Measurements from ENCODE around the gene CACNA1B.
"Not testable (repeated sequence)": the region's sequence is repeated elsewhere in the genome, so short reads cannot be mapped to it uniquely, and the experiment has no call there.

Gene CACNA1B

DNA sequence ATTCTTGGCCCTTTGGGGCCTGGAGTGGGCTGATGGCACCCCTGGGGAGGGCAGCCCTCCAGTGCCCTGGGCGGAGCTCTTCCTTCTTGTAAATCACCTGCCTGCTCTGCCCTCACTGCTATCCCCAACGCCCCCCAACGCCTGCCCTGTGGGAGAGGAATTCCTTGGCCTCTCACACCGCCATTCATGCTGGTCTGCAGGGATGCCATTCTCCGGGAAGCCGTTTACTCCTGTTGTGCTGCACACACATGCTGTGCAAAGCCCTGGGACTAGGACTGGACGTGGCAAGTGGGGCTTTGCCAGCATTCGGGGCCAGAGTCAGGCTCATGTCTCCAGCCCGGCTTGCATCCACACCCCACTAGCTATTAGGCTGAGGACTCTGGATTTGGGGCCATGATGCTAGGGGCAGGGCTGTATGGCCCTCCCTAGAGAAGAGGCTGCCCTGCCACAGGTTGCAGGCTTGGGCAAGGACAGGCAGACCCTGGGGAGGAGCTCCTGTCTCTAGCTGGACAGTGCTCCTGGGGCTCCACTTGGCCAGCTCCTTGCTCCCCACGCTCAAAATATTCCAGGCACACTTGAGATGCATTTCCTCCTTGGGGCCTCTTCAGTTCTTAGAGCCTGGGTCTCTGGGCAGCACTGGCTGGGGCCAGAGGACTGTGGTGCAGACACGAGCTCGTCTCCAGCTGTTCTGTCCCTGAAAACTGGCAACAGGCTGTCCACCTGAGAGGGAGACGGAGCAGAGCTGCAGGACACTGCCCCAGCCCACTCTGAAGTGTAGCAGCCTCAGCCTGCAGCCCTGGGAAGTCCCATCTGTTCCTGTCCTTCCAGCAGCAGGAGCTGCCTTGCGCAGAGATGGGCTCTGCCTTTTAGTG, 226.9 kb downstream of the CACNA1B start:
- DNase-seq = no peak

DNA sequence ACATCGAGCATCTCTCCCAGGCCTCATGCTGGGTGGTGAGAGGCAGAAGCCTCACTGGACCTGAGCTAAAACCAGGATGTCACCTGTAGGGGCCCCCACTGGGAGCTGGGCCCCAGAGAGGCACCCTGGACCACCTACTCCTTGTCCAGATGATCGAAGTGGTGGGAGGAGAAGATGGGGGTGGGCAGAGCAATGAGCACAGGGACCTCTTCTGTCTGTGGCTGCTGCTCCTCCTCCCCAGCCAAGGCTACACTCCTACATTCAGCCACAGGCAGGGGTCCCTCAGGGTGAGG, 227.5 kb downstream of the CACNA1B start:
- no peak for DNase-seq

DNA sequence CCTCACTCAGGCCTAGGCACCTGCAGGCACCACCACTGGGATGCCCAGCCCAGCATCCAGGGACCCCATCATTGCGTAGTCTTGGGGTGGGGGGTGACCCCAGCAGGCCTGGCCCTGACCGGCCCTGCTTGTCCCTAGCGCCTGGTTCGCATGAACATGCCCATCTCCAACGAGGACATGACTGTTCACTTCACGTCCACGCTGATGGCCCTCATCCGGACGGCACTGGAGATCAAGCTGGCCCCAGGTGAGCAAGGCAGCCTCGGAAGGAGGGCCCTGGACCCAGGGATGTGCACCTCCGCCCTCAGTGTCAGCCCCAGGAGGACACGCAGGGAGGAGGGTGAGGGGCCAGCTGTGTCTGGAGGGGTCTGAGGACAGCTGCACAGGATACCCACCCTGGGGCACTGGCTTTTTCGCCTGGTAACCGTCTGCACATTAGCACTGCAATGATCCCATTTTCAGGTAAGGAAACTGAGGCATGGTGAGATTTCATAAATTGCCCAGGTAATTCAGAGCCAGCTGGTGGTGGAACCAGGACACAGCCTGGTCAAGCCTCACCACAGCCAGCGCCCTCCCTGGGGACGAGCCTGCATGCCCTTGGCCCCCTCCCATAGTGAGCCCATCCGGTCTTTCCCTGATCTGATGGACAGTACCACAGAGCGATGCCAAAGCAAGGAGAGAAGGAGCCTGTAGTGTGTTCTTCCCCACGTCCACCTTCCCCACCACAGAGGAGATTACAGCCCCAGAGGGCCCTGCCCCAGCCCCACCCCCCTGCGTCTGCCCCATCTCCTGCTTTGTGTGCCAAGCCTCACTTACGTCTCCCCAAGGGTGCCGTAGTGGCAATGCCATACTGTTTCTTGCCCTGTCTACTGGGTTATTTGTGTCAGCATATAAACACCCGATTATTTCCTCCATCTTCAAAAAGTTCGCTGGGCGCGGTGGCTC, 228.3 kb downstream of the CACNA1B start:
- DNase-seq = no peak

DNA sequence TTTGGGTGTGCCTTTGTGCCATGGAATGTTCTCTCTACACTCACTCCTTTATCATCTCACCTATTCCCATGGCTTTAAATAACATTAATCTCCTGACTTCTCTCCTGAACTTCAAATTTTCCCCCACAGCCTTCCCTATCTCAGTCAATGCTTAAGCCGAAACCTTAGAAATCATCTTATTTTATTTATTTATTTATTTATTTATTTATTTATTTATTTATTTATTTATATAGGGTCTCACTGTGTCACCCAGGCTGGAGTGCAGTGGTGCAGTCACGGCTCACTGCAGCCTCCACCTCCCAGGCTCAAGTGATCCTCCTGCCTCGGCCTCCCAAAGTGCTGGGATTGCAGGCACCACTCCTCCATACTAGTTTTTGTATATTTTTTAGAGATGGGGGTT, 229.5 kb downstream of the CACNA1B start:
- not testable (repeated sequence) for DNase-seq

DNA sequence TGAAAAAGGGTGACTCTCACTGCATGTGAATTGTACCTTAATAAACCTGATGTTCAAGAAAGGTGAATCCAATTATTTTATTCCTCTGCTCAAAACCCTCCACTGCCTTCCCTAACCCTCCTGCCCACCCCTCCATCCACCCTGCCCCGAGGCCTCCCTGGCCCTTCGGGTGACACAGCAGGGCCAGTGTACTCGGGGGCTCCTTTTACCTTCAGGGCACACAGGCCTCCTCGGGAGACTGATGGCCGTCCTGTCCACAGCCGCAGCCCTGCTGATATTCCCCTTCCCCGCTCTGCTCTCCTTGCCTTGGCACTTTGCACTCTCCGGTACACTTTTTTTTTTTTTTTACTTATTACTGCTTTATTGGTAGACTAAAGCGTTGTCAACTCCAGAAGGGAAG, 234.0 kb downstream of the CACNA1B start:
- DNase-seq = no peak

DNA sequence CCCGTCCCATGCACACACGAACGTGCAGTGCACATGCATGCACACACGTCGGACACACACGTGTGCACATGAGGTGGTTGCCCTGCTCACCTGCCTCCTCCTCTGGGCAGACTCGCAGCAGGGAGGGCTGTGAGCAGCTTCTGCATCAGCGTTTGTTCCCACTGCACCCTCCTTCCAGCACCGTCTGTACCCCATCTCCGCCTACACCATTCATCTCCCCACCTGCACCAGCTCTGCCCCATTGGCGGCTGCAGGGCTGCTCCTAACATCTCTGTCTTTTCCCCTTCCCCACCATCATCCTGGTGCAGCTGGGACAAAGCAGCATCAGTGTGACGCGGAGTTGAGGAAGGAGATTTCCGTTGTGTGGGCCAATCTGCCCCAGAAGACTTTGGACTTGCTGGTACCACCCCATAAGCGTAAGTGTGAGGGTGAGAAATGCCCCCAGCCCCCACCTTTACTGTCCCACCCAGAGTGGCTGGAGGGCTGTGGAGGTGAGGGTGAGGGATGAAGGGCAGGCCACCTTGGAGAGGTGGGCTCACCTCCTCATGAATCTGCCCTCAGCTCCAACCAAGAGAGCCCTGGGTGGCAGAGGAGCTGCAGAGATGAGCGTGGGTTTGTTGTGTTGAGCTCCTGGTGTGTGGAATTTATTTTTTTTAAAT, 234.6 kb downstream of the CACNA1B start:
- no peak for DNase-seq

DNA sequence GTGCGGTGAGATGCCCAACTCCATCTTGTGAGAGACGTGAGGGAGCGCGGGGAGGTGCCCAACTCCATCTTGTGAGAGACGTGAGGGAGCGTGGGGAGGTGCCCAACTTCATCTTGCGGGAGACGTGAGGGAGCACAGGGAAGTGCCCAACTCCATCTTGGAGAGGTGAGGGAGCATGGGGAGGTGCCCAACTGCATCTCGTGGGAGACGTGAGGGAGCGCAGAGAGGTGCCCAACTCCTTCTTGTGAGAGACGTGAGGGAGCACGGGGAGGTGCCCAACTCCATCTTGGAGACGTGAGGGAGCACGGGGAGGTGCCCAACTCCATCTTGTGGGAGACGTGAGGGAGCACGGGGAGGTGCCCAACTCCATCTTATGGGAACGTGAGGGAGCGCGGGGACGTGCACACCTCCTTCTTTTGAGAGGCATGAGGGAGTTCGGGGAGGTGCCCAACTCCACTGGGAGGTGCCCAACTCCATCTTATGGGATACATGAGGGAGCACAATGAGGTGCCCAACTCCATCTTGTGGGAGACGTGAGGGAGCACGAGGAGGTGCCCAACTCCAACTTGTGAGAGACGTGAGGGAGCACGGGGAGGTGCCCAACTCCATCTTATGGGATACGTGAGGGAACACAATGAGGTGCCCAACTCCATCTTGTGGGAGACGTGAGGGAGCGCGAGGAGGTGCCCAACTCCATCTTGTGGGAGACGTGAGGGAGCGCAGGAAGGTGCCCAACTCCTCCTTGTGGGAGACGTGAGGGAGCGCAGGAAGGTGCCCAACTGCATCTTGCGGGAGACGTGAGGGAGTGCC, 235.4 kb downstream of the CACNA1B start:
- DNase-seq = no peak

DNA sequence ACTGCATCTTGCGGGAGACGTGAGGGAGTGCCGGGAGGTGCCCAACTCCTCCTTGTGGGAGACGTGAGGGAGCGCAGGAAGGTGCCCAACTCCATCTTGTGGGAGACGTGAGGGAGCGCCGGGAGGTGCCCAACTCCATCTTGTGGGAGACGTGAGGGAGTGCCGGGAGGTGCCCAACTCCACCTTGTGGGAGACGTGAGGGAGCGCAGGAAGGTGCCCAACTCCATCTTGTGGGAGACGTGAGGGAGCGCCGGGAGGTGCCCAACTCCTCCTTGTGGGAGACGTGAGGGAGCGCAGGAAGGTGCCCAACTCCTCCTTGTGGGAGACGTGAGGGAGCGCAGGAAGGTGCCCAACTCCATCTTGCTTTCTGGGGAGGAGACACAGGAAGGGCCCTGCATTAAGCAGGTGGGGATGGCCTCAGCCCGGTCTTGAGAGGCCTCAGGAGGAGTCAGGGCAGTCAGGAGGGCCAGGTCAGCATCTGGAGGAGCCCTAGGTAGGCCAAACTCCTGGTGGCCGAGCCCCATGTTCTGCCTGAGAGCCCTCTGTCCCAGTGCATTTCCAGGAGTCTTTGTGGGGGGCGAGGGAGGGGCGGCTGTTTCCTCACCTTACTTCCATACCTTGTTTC, 236.2 kb downstream of the CACNA1B start:
- not testable (repeated sequence) for DNase-seq

DNA sequence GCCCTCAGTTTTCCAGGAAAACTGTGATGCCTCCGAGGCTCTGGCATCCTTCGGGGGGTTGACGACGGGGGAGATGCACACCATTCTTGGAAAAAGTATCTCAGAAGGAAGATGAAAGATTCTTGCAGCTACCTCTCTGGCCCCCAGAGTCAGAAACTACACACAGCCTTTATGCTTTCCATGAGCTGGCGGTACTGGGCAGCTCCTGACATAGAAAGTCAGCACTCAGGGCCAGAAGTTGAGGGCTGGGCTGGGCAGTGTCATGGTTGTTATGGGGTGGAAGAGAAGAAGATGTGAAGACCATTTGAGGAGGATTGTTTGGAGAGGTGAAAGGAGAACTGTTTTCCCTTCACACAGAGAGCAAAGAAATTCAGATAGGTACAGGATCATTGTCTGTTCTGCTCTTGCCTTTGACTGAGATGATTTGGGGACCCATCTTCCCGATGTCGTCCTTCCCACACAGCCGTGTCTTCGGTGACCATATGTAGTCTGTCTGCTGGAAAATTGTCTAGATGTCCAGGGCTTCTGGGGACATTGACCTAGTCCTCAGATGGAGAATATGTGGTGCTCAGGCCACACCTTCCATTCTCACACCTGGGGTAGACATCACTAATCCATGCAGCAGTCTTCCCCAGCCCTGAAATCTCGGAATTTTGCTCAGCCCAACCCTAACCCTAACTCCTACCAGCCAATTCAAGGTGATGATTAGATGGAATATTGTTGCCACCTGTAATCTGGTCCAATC, 237.1 kb downstream of the CACNA1B start:
- DNase-seq = no peak

DNA sequence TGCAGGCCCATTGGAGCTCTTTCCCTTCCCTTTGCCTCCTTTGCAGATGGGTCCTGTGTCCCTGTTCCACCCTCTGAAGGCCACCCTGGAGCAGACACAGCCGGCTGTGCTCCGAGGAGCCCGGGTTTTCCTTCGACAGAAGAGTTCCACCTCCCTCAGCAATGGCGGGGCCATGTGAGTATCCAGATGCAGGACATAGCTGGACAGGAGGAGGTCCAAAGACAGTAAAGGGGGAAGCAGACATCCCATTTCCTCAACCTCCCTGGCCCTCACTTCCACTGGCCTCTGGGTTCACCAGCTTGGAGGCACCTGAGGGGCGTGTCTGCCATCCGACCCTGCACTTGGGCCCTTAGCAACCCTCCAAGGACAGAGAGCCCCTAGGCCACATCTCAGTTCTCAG, 237.9 kb downstream of the CACNA1B start:
- DNase-seq = no peak

DNA sequence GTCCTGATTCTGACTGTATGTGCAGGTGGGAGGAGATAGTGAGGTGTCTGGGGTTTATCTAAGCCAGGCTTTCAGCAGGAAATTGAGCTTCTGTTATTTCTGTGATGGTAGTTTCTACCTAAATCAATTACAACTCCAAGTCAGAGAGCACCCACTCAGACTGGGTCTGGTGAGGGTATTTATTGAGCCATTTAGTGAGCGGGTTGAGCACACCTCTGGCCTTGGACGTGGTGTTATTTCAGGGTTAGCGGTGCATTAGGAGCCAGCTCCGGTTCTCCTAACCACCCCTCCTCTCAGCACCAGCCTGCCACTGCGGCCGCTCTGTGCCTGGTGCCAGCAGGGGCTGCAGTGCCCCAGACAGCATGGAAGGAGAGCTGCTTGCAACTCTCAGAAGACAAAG, 238.9 kb downstream of the CACNA1B start:
- no peak for DNase-seq

DNA sequence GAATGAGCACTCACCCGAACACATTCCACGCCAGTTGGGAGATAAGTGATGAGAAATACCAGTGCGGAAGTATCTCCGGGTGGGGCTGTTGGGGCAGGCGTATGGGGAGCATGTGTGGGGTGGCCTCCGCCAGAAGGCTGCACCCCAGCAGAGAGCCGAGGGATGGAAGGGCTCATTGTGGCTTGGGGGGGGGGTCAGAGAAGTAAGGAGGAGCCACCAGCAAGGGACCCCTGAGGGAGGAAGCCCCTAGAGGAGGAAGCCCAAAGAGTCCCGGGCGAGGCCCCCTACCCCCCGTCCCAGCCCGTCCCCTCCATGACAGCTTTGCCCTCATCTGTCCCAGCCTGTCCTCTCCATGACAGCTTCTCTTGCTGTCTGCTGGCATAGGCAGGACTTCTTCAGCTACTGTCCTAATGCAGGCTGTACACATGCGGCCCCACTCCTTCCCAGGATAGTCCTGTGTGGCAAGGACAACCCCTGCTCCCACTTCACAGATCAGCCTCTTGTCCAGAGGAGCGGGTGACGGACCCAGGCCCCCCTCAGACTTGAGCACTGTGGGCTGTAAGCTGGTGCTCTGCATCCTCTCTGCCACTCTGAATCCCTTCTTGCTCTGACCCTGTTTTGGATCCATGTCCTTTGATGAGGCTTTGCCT, 239.6 kb downstream of the CACNA1B start:
- no peak for DNase-seq

DNA sequence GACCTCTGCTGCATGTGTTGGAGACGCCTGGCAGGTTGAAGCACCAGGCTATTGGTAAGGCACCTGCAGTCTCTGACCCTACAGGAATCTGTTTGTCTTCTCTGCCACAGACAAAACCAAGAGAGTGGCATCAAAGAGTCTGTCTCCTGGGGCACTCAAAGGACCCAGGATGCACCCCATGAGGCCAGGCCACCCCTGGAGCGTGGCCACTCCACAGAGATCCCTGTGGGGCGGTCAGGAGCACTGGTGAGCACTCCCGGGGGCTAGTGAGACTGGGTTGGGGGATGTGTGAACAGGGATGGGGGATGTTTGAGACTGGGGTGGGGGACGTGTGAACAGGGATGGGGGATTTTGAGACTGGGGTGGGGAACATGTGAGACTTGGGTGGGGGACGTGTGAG, 240.3 kb downstream of the CACNA1B start:
- no peak for DNase-seq

DNA sequence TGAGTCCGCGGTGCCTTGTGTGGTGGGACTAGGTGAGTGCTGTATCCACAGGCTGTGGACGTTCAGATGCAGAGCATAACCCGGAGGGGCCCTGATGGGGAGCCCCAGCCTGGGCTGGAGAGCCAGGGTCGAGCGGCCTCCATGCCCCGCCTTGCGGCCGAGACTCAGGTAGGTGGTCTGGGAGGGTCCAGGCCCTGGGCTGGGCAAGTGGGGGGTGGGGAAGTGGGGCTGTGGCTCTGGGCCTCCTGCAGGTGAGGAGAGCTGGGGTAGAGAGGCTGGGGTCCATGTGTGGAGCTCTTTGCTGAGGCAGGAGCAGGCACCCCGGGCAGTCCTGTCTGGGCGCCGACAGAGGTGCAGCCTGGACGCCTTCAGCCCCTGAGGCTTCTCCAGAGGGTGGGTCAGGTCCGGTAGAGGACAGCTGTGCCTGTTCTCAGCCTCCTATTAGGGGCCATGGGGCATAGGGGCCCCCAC, 241.1 kb downstream of the CACNA1B start:
- DNase-seq = no peak

DNA sequence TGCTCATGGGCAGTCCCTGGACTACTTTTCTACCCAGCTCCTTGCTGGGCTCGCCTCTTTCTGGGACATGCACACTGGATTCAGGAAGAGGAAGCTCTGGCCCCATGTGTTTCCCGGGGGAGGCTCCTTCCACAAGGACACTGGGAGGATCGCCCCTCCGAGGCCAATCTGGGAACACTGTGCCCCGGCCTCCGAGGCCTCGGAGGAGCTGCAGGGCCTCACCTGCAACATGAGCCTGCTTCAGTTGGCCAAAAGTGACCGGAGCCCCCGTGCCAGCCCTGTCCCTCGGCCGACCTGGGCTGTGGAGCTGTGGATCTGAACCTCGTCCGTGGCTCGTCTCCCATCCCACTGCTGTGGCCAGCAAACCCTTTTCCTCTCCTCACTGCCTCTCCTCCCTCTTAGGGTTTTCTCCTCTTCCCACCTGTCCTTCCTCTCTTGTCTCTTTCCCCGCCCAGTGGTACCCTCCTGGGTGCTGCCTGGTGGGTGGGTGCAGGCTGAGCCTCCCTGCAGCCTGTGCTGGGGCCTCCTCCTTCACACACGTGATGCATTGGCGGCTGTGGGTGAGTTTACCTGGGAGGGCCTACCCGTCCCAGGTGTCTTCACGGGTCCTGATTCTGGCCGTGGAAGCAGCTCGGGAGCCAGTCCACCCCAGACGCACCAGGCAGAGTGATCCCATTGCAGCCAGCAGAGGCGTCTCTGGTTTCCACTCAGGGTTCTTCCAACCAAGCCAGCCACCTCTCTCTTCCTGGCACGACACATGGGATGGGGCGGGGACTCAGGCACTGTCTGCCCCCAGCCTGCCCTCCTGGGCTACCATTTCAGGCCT, 241.8 kb downstream of the CACNA1B start:
- no peak for DNase-seq

DNA sequence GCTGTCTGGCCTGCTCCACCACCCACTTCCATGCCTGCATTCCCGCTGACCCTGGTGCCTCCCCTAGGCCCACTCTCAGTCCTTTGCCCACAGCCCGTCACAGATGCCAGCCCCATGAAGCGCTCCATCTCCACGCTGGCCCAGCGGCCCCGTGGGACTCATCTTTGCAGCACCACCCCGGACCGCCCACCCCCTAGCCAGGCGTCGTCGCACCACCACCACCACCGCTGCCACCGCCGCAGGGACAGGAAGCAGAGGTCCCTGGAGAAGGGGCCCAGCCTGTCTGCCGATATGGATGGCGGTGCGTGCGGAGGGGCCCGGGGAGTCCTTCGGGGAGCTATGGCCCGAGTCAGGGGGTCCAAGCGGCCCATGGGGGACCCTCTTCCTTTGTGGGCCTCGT, 242.5 kb downstream of the CACNA1B start:
- no peak for DNase-seq

DNA sequence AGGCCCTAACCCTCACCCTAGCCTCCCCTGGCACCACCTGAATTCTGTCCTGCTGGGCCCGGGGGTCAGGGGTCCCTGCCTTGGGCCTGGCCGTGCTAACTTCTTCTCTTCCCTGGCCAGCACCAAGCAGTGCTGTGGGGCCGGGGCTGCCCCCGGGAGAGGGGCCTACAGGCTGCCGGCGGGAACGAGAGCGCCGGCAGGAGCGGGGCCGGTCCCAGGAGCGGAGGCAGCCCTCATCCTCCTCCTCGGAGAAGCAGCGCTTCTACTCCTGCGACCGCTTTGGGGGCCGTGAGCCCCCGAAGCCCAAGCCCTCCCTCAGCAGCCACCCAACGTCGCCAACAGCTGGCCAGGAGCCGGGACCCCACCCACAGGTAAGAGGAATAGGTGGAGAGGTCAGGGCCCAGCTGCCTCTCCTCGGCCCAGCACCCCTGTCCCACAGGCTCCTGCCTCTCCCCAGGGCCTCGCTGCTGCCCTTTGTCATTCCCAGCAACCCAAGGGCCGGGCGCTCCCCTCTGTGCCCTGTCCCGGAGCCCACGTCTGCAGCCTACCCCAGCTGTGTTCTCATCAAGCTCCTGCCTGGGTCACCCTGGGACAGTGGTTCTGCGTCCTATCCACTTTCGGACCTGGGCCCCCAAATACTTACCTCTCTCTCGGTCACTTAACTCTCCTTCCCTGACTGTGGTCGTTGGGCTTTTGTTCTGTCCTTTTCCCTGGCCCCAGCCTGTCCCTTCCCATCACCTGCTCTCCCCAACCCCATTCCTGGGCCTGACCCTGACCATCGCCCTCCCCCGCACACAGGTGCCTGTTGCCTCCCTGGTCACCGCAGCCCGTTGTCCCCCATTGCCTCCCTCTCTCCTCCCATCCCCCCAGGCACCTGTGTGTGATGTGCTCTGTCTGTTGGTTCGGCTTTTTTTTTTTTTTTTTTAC, 243.2 kb downstream of the CACNA1B start:
- DNase-seq = no peak

DNA sequence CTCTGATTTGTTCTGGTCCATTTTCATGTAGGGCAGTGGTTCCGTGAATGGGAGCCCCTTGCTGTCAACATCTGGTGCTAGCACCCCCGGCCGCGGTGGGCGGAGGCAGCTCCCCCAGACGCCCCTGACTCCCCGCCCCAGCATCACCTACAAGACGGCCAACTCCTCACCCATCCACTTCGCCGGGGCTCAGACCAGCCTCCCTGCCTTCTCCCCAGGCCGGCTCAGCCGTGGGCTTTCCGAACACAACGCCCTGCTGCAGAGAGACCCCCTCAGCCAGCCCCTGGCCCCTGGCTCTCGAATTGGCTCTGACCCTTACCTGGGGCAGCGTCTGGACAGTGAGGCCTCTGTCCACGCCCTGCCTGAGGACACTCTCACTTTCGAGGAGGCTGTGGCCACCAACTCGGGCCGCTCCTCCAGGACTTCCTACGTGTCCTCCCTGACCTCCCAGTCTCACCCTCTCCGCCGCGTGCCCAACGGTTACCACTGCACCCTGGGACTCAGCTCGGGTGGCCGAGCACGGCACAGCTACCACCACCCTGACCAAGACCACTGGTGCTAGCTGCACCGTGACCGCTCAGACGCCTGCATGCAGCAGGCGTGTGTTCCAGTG, 244.0 kb downstream of the CACNA1B start:
- no peak for DNase-seq

Measured in femur (tissue), 1 donor.